ENCODE measurements around the gene DMWD.

Gene DMWD

GRCh38 chr19:45812297-45812696, 19.7 kb upstream of the DMWD start:
- TF ChIP-seq, protein P1, sequence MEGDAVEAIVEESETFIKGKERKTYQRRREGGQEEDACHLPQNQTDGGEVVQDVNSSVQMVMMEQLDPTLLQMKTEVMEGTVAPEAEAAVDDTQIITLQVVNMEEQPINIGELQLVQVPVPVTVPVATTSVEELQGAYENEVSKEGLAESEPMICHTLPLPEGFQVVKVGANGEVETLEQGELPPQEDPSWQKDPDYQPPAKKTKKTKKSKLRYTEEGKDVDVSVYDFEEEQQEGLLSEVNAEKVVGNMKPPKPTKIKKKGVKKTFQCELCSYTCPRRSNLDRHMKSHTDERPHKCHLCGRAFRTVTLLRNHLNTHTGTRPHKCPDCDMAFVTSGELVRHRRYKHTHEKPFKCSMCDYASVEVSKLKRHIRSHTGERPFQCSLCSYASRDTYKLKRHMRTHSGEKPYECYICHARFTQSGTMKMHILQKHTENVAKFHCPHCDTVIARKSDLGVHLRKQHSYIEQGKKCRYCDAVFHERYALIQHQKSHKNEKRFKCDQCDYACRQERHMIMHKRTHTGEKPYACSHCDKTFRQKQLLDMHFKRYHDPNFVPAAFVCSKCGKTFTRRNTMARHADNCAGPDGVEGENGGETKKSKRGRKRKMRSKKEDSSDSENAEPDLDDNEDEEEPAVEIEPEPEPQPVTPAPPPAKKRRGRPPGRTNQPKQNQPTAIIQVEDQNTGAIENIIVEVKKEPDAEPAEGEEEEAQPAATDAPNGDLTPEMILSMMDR (IDR thresholded peaks at IDR 0.05; ENCODE audit: low read depth, low read length, missing control alignments) = no peak
- no peak overlapping the region for H3K4me3 ChIP-seq (ENCODE audit: low read depth, low read length)
- no peak for DNase-seq (ENCODE audit: low read depth)
- in situ Hi-C loops (cut with HindIII; ENCODE audit: low sequenced_read_pairs) = no loop called here

DNA sequence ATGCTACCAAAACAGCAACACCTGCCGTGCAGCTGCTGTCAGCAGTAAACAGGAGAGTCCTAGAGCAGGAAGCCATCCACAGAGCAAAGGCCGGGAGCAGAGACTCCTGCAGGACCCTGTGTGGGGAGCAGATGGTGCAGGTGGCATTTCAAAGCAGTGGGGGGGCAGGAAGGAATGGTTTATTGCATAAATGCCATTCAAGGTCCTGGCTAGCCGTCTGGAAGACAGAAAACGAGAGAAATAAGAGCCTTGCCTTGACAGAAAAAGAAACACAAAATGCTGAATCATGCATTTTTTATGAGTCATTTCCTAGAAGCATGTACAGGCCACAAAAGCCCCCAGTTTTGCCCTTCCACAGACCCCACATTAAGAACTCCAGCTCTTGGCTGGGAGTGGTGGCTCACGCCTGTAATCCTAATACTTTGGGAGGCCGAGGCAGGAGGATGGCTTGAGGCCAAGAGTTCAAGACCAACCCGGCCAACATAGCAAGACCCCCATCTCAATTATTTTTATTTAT, 17.1 kb upstream of the DMWD start:
- peak; percentile 37 for DNase-seq (ENCODE audit: low read depth)
- in situ Hi-C loops (cut with HindIII; ENCODE audit: low sequenced_read_pairs) = no loop called here
- TF ChIP-seq, protein P1 (IDR thresholded peaks at IDR 0.05; ENCODE audit: low read depth, low read length, missing control alignments) = no peak
- H3K4me3 ChIP-seq (ENCODE audit: low read depth, low read length) = no peak overlapping the region

GRCh38 chr19:45805719-45806118, 13.1 kb upstream of the DMWD start:
- H3K4me3 ChIP-seq (ENCODE audit: low read depth, low read length) = no peak overlapping the region
- DNase-seq (ENCODE audit: low read depth) = no peak
- in situ Hi-C loops (cut with HindIII; ENCODE audit: low sequenced_read_pairs) = no loop called here
- TF ChIP-seq, protein P1 (IDR thresholded peaks at IDR 0.05; ENCODE audit: low read depth, low read length, missing control alignments) = no peak

DNA sequence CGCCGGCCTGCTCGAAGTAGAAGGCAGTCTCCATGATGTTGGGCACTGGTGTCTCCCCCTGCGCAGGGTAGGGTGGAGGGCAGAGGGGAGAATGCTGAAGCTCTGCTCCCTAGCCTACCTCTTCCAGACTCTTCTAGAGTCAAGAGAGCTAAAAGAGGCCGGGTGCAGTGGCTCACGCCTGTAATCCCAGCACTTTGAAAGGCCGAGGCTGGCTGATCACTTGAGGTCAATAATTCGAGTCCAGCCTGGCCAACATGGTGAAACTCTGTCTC, 12.2 kb upstream of the DMWD start:
- TF ChIP-seq, protein P1 (IDR thresholded peaks at IDR 0.05; ENCODE audit: low read depth, low read length, missing control alignments) = no peak
- H3K4me3 ChIP-seq (ENCODE audit: low read depth, low read length) = no peak overlapping the region
- DNase-seq (ENCODE audit: low read depth) = no peak
- in situ Hi-C loops (cut with HindIII; ENCODE audit: low sequenced_read_pairs) = no loop called here

DNA sequence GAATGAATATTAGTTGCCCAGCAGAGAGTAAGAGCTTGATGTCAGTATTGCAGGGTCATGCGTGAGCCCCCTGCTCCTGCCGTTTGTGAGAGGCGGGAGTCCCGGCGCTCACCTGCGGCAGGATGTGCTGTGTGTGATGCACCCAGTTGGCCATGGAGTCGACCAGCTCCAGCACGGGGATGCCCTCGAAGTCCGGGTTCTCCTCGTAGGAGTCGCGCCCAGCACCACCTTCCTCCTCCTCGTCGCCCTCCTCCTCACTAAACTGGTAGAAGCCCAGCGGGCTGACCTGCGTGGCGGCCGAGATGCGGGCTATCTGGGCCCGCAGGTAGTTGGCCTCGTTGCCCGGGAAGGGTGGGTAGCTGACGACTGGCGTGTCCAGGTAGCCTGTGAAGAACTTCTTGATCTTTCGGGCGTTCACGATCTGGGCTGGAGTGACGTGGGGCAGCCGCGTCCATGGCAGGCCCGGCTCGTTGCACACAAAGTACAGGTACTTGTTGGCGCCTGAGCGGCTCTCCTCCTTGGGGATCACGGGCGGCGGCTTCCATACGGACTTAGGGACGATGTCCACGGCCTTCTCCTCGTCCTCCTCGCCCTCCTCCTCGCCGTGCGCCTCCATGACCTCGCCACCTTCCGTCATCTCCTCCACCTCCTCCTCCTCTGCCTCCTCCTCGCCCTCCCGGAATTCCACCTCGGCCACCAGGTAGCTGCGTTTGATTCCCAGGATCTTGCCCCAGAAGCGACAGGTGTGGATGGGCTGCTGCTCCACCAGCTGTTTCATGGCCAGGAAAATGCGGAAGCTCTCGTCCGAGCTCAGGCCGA, 11.7 kb upstream of the DMWD start:
- TF ChIP-seq, protein P1 (IDR thresholded peaks at IDR 0.05; ENCODE audit: low read depth, low read length, missing control alignments) = no peak
- no peak overlapping the region for H3K4me3 ChIP-seq (ENCODE audit: low read depth, low read length)
- no peak for DNase-seq (ENCODE audit: low read depth)
- in situ Hi-C loops (cut with HindIII; ENCODE audit: low sequenced_read_pairs) = no loop called here

- in situ Hi-C loops (cut with HindIII; ENCODE audit: low sequenced_read_pairs) = no loop called here
- DNase-seq (ENCODE audit: low read depth) = no peak
- H3K4me3 ChIP-seq (ENCODE audit: low read depth, low read length) = no peak overlapping the region
- TF ChIP-seq, protein P1 (IDR thresholded peaks at IDR 0.05; ENCODE audit: low read depth, low read length, missing control alignments) = no peak
Observed at GRCh38 chr19:45801603-45802175, 9.0 kb upstream of the DMWD start.
